Measurements from ENCODE around the gene B4GALT3.

Gene B4GALT3

DNA sequence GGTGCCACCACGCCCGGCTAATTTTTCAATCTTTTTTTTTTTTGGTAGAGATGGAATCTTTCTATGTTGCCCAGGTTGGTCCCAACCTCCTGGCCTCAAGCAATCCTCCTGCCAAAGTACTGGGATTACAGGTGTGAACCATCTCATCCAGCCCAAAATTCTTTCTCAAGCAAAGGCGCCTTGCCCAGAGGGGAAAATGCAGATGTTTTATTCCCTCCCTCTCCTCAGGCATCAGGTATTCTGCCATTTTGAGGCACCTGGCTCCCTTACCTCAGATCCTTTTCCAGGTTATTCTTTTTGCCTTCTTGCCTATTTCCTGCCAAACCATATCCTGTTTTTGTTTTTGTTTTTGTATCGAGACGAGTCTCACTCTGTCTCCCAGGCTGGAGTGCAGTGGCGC, 11.1 kb upstream of the B4GALT3 start:
- in situ Hi-C loops (cut with MboI; ENCODE audit: low sequenced_read_pairs), result loop anchor here (25.0 kb wide), 1 partner anchor 549 kb away; the partner anchor contains the start of gene DUSP12
- H3K4me3 ChIP-seq, result no peak overlapping the region
- H3K36me3 ChIP-seq (replicated peaks), result no peaks in the 10 kb centered on the region
- no peaks in the 10 kb centered on the region for H3K4me1 ChIP-seq
- no peak for DNase-seq (ENCODE audit: low spot score in 2 of 2)
- no peaks in the 10 kb centered on the region for H3K9me3 ChIP-seq
- H3K27me3 ChIP-seq (ENCODE audit: low read depth), result 0 out of 2 replicates have a peak, but pooled peaks cover 3% of the 10 kb centered on the region

- Histone ChIP-seq H3K4me3 (no peak overlapping the region), H3K4me1 (no peaks in the 10 kb centered on the region), H3K9me3 (no peaks in the 10 kb centered on the region), H3K36me3 (replicated peaks) (no peaks in the 10 kb centered on the region), H3K27me3 (ENCODE audit: low read depth) (0 out of 2 replicates have a peak, but pooled peaks cover 3% of the 10 kb centered on the region)
- in situ Hi-C loops (cut with MboI; ENCODE audit: low sequenced_read_pairs), result loop anchor here (25.0 kb wide), 1 partner anchor 550 kb away; the partner anchor contains the start of gene DUSP12
- no peak for DNase-seq (ENCODE audit: low spot score in 2 of 2)
Measured at GRCh38 chr1:161187311-161187710, 10.0 kb upstream of the B4GALT3 start.

DNA sequence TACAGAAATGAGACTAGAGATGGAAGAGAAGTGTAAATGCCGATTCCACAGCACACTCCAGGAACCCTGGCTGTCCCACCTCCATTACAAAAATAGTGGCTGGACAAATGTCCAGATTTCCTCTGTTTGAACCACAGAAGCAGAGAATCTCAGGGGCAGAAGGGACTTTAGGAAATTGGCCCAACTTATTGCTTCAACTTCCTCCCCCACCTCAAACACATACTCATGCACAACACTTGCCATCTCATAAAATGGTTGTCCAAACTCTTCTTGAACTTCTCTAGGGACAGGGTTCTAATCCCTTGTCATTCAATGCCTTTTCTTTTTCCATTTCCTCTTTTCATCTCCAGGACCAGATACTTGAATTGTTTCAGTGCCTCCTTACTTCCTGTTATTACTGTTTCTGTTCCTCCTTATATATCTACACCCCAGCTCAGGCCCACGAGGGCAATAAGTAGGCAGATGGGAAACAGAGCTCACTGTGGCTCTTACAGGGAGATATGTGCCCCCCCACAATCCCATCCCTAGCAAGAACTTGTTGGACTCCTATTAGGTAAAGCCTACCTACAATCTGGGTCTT, 8.5 kb upstream of the B4GALT3 start:
- Histone ChIP-seq H3K9me3 (no peaks in the 10 kb centered on the region), H3K4me3 (no peak overlapping the region), H3K27me3 (ENCODE audit: low read depth) (0 out of 2 replicates have a peak, but pooled peaks cover 3% of the 10 kb centered on the region), H3K4me1 (no peaks in the 10 kb centered on the region), H3K36me3 (replicated peaks) (no peaks in the 10 kb centered on the region)
- in situ Hi-C loops (cut with MboI; ENCODE audit: low sequenced_read_pairs), result loop anchor here (25.0 kb wide), 1 partner anchor 551 kb away; the partner anchor contains the start of gene DUSP12
- no peak for DNase-seq (ENCODE audit: low spot score in 2 of 2)

- Histone ChIP-seq H3K4me3 (no peak overlapping the region), H3K36me3 (replicated peaks) (no peaks in the 10 kb centered on the region), H3K4me1 (no peaks in the 10 kb centered on the region), H3K9me3 (no peaks in the 10 kb centered on the region), H3K27me3 (ENCODE audit: low read depth) (0 out of 2 replicates have a peak, but pooled peaks cover 3% of the 10 kb centered on the region)
- no peak for DNase-seq (ENCODE audit: low spot score in 2 of 2)
- in situ Hi-C loops (cut with MboI; ENCODE audit: low sequenced_read_pairs), result loop anchor here (25.0 kb wide), 1 partner anchor 552 kb away; the partner anchor contains the start of gene DUSP12
Measured at GRCh38 chr1:161185282-161185682, 8.0 kb upstream of the B4GALT3 start.

GRCh38 chr1:161182214-161182613, 4.9 kb upstream of the B4GALT3 start:
- H3K27me3 ChIP-seq (ENCODE audit: low read depth), result 0 out of 2 replicates have a peak, but pooled peaks cover 3% of the 10 kb centered on the region
- no peaks in the 10 kb centered on the region for H3K9me3 ChIP-seq
- no peak overlapping the region for H3K4me3 ChIP-seq
- peaks cover 8% of the 10 kb centered on the region for H3K4me1 ChIP-seq
- no peaks in the 10 kb centered on the region for H3K36me3 ChIP-seq (replicated peaks)
- in situ Hi-C loops (cut with MboI; ENCODE audit: low sequenced_read_pairs), result loop anchor here (25.0 kb wide), 1 partner anchor 555 kb away; the partner anchor contains the start of gene DUSP12
- DNase-seq (ENCODE audit: low spot score in 2 of 2), result no peak

GRCh38 chr1:161180639-161181038, 3.3 kb upstream of the B4GALT3 start:
- in situ Hi-C loops (cut with MboI; ENCODE audit: low sequenced_read_pairs), result loop anchor here (25.0 kb wide), 1 partner anchor 557 kb away; the partner anchor contains the start of gene DUSP12
- no peak for DNase-seq (ENCODE audit: low spot score in 2 of 2)
- H3K27me3 ChIP-seq (ENCODE audit: low read depth), result 0 out of 2 replicates have a peak, but pooled peaks cover 3% of the 10 kb centered on the region
- H3K36me3 ChIP-seq (replicated peaks), result no peaks in the 10 kb centered on the region
- no peak overlapping the region for H3K4me3 ChIP-seq
- H3K9me3 ChIP-seq, result no peaks in the 10 kb centered on the region
- H3K4me1 ChIP-seq, result peaks cover 14% of the 10 kb centered on the region

DNA sequence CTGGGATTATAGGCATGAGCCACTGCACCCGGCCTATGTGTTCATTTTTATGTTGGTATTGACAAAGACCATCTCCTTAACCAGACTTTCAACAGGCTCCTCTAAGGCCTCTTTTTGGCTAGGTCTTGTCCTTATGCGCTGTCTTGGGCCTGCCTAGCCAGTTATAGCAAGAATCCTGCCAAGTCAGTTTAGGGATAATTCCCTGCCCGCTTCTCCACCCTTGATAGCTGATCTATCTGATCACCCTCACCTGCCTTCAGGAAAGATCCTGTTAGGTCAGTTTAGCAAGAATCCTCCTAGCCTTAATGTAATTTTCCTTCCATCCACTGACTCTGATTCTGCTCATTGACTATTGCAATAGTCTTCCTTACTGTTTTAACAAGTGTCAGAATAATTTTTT, 2.4 kb upstream of the B4GALT3 start:
- in situ Hi-C loops (cut with MboI; ENCODE audit: low sequenced_read_pairs), result loop anchor here (25.0 kb wide), 1 partner anchor 558 kb away; the partner anchor contains the start of gene DUSP12
- no peaks in the 10 kb centered on the region for H3K9me3 ChIP-seq
- 0 out of 2 replicates have a peak, but pooled peaks cover 3% of the 10 kb centered on the region for H3K27me3 ChIP-seq (ENCODE audit: low read depth)
- no peak overlapping the region for H3K4me3 ChIP-seq
- peaks cover 14% of the 10 kb centered on the region for H3K4me1 ChIP-seq
- peaks cover 2% of the 10 kb centered on the region; the same call in 1 of the 2 replicates for H3K36me3 ChIP-seq (replicated peaks)
- no peak for DNase-seq (ENCODE audit: low spot score in 2 of 2)

DNA sequence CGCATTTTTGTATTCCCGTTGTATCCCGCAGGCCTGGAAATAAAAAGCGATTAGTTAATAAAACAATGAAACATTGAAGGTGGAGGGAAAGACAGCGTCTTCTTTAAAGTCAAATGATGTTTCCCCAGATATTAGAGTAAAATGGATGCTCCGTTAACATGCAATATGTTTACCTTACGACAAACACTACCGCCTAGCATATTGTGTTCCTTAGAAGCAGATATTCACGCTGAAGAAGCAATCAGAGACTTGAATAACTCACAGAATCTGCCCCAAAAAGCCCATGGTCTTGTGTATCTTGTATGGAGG, 583 bp upstream of the B4GALT3 start:
- in situ Hi-C loops (cut with MboI; ENCODE audit: low sequenced_read_pairs), result loop anchor here (25.0 kb wide), 1 partner anchor 559 kb away; the partner anchor contains the start of gene DUSP12

GRCh38 chr1:161176468-161177111, 717 bp downstream of the B4GALT3 start:
- H3K9me3 ChIP-seq, result no peaks in the 10 kb centered on the region
- H3K4me1 ChIP-seq, result peaks cover 14% of the 10 kb centered on the region
- in situ Hi-C loops (cut with MboI; ENCODE audit: low sequenced_read_pairs), result loop anchor here (25.0 kb wide), 1 partner anchor 561 kb away; the partner anchor contains the start of gene DUSP12
- peak overlapping the region; percentile 76 for H3K4me3 ChIP-seq
- no peak for DNase-seq (ENCODE audit: low spot score in 2 of 2)
- peaks cover 26% of the 10 kb centered on the region for H3K36me3 ChIP-seq (replicated peaks)
- no peaks in the 10 kb centered on the region for H3K27me3 ChIP-seq (ENCODE audit: low read depth)

More for the DNA sequence above, 583 bp upstream of the B4GALT3 start:
- no peak for DNase-seq (ENCODE audit: low spot score in 2 of 2)
- peaks cover 17% of the 10 kb centered on the region for H3K36me3 ChIP-seq (replicated peaks)
- H3K27me3 ChIP-seq (ENCODE audit: low read depth), result no peaks in the 10 kb centered on the region
- peaks cover 14% of the 10 kb centered on the region for H3K4me1 ChIP-seq
- no peaks in the 10 kb centered on the region for H3K9me3 ChIP-seq
- H3K4me3 ChIP-seq, result no peak overlapping the region; the same call in 1 of the 2 replicates

GRCh38 chr1:161175771-161176453, 1.4 kb downstream of the B4GALT3 start:
- Histone ChIP-seq H3K4me3 (peak overlapping the region; percentile 76; the same call in 1 of the 2 replicates), H3K9me3 (no peaks in the 10 kb centered on the region), H3K4me1 (peaks cover 14% of the 10 kb centered on the region), H3K36me3 (replicated peaks) (peaks cover 32% of the 10 kb centered on the region), H3K27me3 (ENCODE audit: low read depth) (no peaks in the 10 kb centered on the region)
- DNase-seq (ENCODE audit: low spot score in 2 of 2), result no peak
- in situ Hi-C loops (cut with MboI; ENCODE audit: low sequenced_read_pairs), result loop anchor here (25.0 kb wide), 1 partner anchor 561 kb away; the partner anchor contains the start of gene DUSP12

DNA sequence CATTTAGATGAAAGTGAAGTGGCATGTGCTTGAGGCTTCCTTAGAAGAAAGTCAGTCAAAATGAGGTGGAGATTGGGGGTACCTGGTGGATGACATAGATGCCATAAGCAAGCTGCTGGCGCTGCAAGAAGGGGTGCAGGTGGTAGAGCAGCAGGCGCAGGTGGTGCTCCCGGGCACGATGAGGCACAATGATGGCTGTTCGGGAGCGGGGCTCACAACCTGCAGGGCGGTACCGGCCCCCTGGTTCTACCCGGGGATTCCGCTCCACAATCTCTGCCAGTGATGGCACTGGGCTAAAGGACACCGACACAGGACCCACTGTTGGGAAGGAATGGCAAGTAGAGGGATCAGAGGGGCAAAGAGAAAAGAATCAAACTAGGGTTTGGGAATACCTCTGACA, 2.4 kb downstream of the B4GALT3 start:
- DNase-seq (ENCODE audit: low spot score in 2 of 2), result no peak
- Histone ChIP-seq H3K27me3 (ENCODE audit: low read depth) (no peaks in the 10 kb centered on the region), H3K4me1 (peaks cover 14% of the 10 kb centered on the region), H3K4me3 (no peak overlapping the region), H3K9me3 (no peaks in the 10 kb centered on the region), H3K36me3 (replicated peaks) (peaks cover 39% of the 10 kb centered on the region)
- in situ Hi-C loops (cut with MboI; ENCODE audit: low sequenced_read_pairs), result loop anchor here (25.0 kb wide), 1 partner anchor 562 kb away; the partner anchor contains the start of gene DUSP12

DNA sequence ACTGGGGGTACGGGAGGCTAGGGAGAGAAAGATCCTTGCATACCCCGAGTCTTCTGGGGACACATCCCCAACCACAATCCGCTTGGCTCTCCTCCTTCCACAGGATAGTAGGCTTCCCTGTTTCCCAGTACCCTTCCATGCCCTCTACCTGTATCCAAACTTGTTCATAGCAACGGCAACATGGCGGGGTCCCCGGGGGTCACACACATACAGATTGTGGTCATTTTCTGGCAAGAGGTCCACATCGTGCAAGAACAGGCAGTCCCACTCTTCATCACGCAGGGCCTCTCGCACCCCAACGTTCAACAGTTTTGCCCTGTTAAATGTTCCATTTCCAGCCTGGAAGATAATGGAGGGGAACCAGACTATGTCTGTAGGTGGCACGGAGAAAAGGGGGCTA, 3.6 kb downstream of the B4GALT3 start:
- Histone ChIP-seq H3K36me3 (replicated peaks) (peaks cover 50% of the 10 kb centered on the region), H3K9me3 (no peaks in the 10 kb centered on the region), H3K27me3 (ENCODE audit: low read depth) (no peaks in the 10 kb centered on the region), H3K4me3 (no peak overlapping the region), H3K4me1 (peaks cover 14% of the 10 kb centered on the region)
- in situ Hi-C loops (cut with MboI; ENCODE audit: low sequenced_read_pairs), result no loop called here
- DNase-seq (ENCODE audit: low spot score in 2 of 2), result no peak

- Histone ChIP-seq H3K4me1 (peaks cover 11% of the 10 kb centered on the region), H3K27me3 (ENCODE audit: low read depth) (no peaks in the 10 kb centered on the region), H3K9me3 (no peaks in the 10 kb centered on the region), H3K36me3 (replicated peaks) (peaks cover 52% of the 10 kb centered on the region), H3K4me3 (no peak overlapping the region)
- DNase-seq (ENCODE audit: low spot score in 2 of 2), result no peak
- in situ Hi-C loops (cut with MboI; ENCODE audit: low sequenced_read_pairs), result no loop called here
Measured at GRCh38 chr1:161172776-161173376, 4.4 kb downstream of the B4GALT3 start.

All from HAP-1 (cell line).